NCI-H69 (cell line): ENCODE data around the gene CCDC197.

Experiments
- DNase-seq: peaks from one replicate; lab custom pipeline; 2025; lab: John Stamatoyannopoulos, UW

The CCDC197 gene

GRCh38 chr14:93999573-93999972, 2.5 kb downstream of the CCDC197 start:
- DNase-seq: peak; percentile 17

- DNase-seq: no peak
Observed at GRCh38 chr14:94000267-94000666, 3.2 kb downstream of the CCDC197 start.

GRCh38 chr14:94001016-94001415, 3.9 kb downstream of the CCDC197 start:
- peak; percentile 27 for DNase-seq

GRCh38 chr14:94001501-94002396, 4.6 kb downstream of the CCDC197 start:
- DNase-seq: peak; percentile 86

GRCh38 chr14:94003397-94003796, 6.3 kb downstream of the CCDC197 start:
- DNase-seq: no peak

GRCh38 chr14:94004015-94004414, 6.9 kb downstream of the CCDC197 start:
- DNase-seq: no peak

GRCh38 chr14:94005324-94006073, 8.4 kb downstream of the CCDC197 start:
- peak; percentile 43 for DNase-seq

GRCh38 chr14:94008234-94008633, 11.1 kb downstream of the CCDC197 start:
- DNase-seq: no peak

GRCh38 chr14:94009767-94010166, 12.7 kb downstream of the CCDC197 start:
- DNase-seq: peak; percentile 41

- DNase-seq: no peak
Observed at GRCh38 chr14:94010625-94011024, 13.5 kb downstream of the CCDC197 start.

GRCh38 chr14:94011795-94012194, 14.7 kb downstream of the CCDC197 start:
- DNase-seq: peak; percentile 56

GRCh38 chr14:94014382-94014781, 17.3 kb downstream of the CCDC197 start:
- no peak for DNase-seq

GRCh38 chr14:94015223-94015622, 18.1 kb downstream of the CCDC197 start:
- DNase-seq: no peak

GRCh38 chr14:94016446-94016976, 19.4 kb downstream of the CCDC197 start:
- DNase-seq: no peak

GRCh38 chr14:94018308-94018707, 21.2 kb downstream of the CCDC197 start:
- DNase-seq: no peak

- DNase-seq: no peak
Observed at GRCh38 chr14:94019329-94019728, 22.2 kb downstream of the CCDC197 start.

GRCh38 chr14:94020267-94020666, 23.2 kb downstream of the CCDC197 start:
- DNase-seq: no peak

- no peak for DNase-seq
Observed at GRCh38 chr14:94021001-94021400, 23.9 kb downstream of the CCDC197 start.

- no peak for DNase-seq
Observed at GRCh38 chr14:94021416-94022157, 24.5 kb downstream of the CCDC197 start.

GRCh38 chr14:94022532-94023411, 25.7 kb downstream of the CCDC197 start:
- no peak for DNase-seq

GRCh38 chr14:94024549-94024948, 27.4 kb downstream of the CCDC197 start:
- DNase-seq: no peak
